ENCODE measurements around the gene PRKCH.

Gene PRKCH

GRCh38 chr14:61321385-61322010 is at the start of gene PRKCH:
Gene PRKCH, plus strand, starts transcription at chr14:61321579. Its CDS starts 523 bp downstream, at chr14:61322102.
- Histone ChIP-seq H3K27ac (no peak within 1 kb of the TSS), H3K9ac (ENCODE audit: insufficient read length) (no peak within 1 kb of the TSS), H3K4me3 (peak within 1 kb of the TSS; percentile 78), H3K9me3 (ENCODE audit: low read depth, low read length) (no peaks in the 10 kb centered on the region), H3K36me3 (ENCODE audit: insufficient read depth, low read length) (no peaks in the 10 kb centered on the region)
- no peak for TF ChIP-seq FOXP2 (optimal IDR thresholded peaks at IDR 0.05; ENCODE audit: control extremely low read depth, extremely low read length, insufficient read depth)
- TF ChIP-seq EZH2 (IDR thresholded peaks at IDR 0.05), result no peak
- TF ChIP-seq POLR2AphosphoS5 (IDR thresholded peaks at IDR 0.05; ENCODE audit: borderline replicate concordance, low read depth, low read length), result no peak
- no peak for DNase-seq (ENCODE audit: low read depth, low spot score)

GRCh38 chr14:61277232-61277631 is 44.1 kb upstream of the PRKCH start:
- DNase-seq (ENCODE audit: low read depth, low spot score), result no peak
- no peak for TF ChIP-seq FOXP2 (optimal IDR thresholded peaks at IDR 0.05; ENCODE audit: control extremely low read depth, extremely low read length, insufficient read depth)
- TF ChIP-seq POLR2AphosphoS5 (IDR thresholded peaks at IDR 0.05; ENCODE audit: borderline replicate concordance, low read depth, low read length), result no peak
- TF ChIP-seq EZH2 (IDR thresholded peaks at IDR 0.05), result no peak
- no peaks in the 10 kb centered on the region for H3K9me3 ChIP-seq (ENCODE audit: low read depth, low read length)
- H3K36me3 ChIP-seq (ENCODE audit: insufficient read depth, low read length), result no peaks in the 10 kb centered on the region
- H3K4me3 ChIP-seq, result no peak overlapping the region
- no peak overlapping the region for H3K9ac ChIP-seq (ENCODE audit: insufficient read length)
- no peak overlapping the region for H3K27ac ChIP-seq

GRCh38 chr14:61277784-61278183 is 43.6 kb upstream of the PRKCH start:
- no peak overlapping the region for H3K9ac ChIP-seq (ENCODE audit: insufficient read length)

GRCh38 chr14:61279082-61279481 is 42.3 kb upstream of the PRKCH start:
- Histone ChIP-seq H3K9ac (ENCODE audit: insufficient read length) (no peak overlapping the region), H3K4me3 (no peak overlapping the region), H3K27ac (no peak overlapping the region), H3K36me3 (ENCODE audit: insufficient read depth, low read length) (no peaks in the 10 kb centered on the region), H3K9me3 (ENCODE audit: low read depth, low read length) (no peaks in the 10 kb centered on the region)
- no peak for TF ChIP-seq EZH2 (IDR thresholded peaks at IDR 0.05)
- TF ChIP-seq POLR2AphosphoS5 (IDR thresholded peaks at IDR 0.05; ENCODE audit: borderline replicate concordance, low read depth, low read length), result no peak
- no peak for TF ChIP-seq FOXP2 (optimal IDR thresholded peaks at IDR 0.05; ENCODE audit: control extremely low read depth, extremely low read length, insufficient read depth)
- no peak for DNase-seq (ENCODE audit: low read depth, low spot score)

More at GRCh38 chr14:61277784-61278183, 43.6 kb upstream of the PRKCH start:
- Histone ChIP-seq H3K27ac (no peak overlapping the region), H3K9me3 (ENCODE audit: low read depth, low read length) (no peaks in the 10 kb centered on the region), H3K36me3 (ENCODE audit: insufficient read depth, low read length) (no peaks in the 10 kb centered on the region), H3K4me3 (no peak overlapping the region)
- DNase-seq (ENCODE audit: low read depth, low spot score), result no peak
- TF ChIP-seq FOXP2 (optimal IDR thresholded peaks at IDR 0.05; ENCODE audit: control extremely low read depth, extremely low read length, insufficient read depth) (no peak), POLR2AphosphoS5 (IDR thresholded peaks at IDR 0.05; ENCODE audit: borderline replicate concordance, low read depth, low read length) (no peak)

- Histone ChIP-seq H3K9me3 (ENCODE audit: low read depth, low read length) (no peaks in the 10 kb centered on the region), H3K9ac (ENCODE audit: insufficient read length) (no peak overlapping the region), H3K27ac (no peak overlapping the region), H3K36me3 (ENCODE audit: insufficient read depth, low read length) (no peaks in the 10 kb centered on the region), H3K4me3 (no peak overlapping the region)
- TF ChIP-seq POLR2AphosphoS5 (IDR thresholded peaks at IDR 0.05; ENCODE audit: borderline replicate concordance, low read depth, low read length), result no peak
- no peak for TF ChIP-seq FOXP2 (optimal IDR thresholded peaks at IDR 0.05; ENCODE audit: control extremely low read depth, extremely low read length, insufficient read depth)
- no peak for TF ChIP-seq EZH2 (IDR thresholded peaks at IDR 0.05)
- DNase-seq (ENCODE audit: low read depth, low spot score), result no peak
These were observed 41.3 kb upstream of the PRKCH start for GRCh38 chr14:61280092-61280525.

GRCh38 chr14:61280526-61281185 is 40.7 kb upstream of the PRKCH start:
- no peak for TF ChIP-seq POLR2AphosphoS5 (IDR thresholded peaks at IDR 0.05; ENCODE audit: borderline replicate concordance, low read depth, low read length)
- TF ChIP-seq EZH2 (IDR thresholded peaks at IDR 0.05), result no peak
- no peak for TF ChIP-seq FOXP2 (optimal IDR thresholded peaks at IDR 0.05; ENCODE audit: control extremely low read depth, extremely low read length, insufficient read depth)
- Histone ChIP-seq H3K9me3 (ENCODE audit: low read depth, low read length) (no peaks in the 10 kb centered on the region), H3K9ac (ENCODE audit: insufficient read length) (no peak overlapping the region), H3K4me3 (no peak overlapping the region), H3K36me3 (ENCODE audit: insufficient read depth, low read length) (no peaks in the 10 kb centered on the region), H3K27ac (no peak overlapping the region)
- DNase-seq (ENCODE audit: low read depth, low spot score), result no peak

GRCh38 chr14:61281186-61281947 is 40.0 kb upstream of the PRKCH start, which contains the start of gene TMEM30B:
Gene TMEM30B, minus strand, starts transcription at chr14:61281338. Its CDS starts 191 bp downstream, at chr14:61281147.
- H3K4me3 ChIP-seq, result no peak within 1 kb of the TSS
- no peaks in the 10 kb centered on the region for H3K36me3 ChIP-seq (ENCODE audit: insufficient read depth, low read length)
- no peak for DNase-seq (ENCODE audit: low read depth, low spot score)
- no peak within 1 kb of the TSS for H3K27ac ChIP-seq
- H3K9me3 ChIP-seq (ENCODE audit: low read depth, low read length), result no peaks in the 10 kb centered on the region
- TF ChIP-seq EZH2 (IDR thresholded peaks at IDR 0.05) (no peak), FOXP2 (optimal IDR thresholded peaks at IDR 0.05; ENCODE audit: control extremely low read depth, extremely low read length, insufficient read depth) (no peak)
- no peak within 1 kb of the TSS for H3K9ac ChIP-seq (ENCODE audit: insufficient read length)

- Histone ChIP-seq H3K4me3 (no peak overlapping the region), H3K27ac (no peak overlapping the region), H3K9me3 (ENCODE audit: low read depth, low read length) (no peaks in the 10 kb centered on the region), H3K9ac (ENCODE audit: insufficient read length) (no peak overlapping the region), H3K36me3 (ENCODE audit: insufficient read depth, low read length) (no peaks in the 10 kb centered on the region)
- TF ChIP-seq EZH2 (IDR thresholded peaks at IDR 0.05), result no peak
- TF ChIP-seq POLR2AphosphoS5 (IDR thresholded peaks at IDR 0.05; ENCODE audit: borderline replicate concordance, low read depth, low read length), result no peak
- TF ChIP-seq FOXP2 (optimal IDR thresholded peaks at IDR 0.05; ENCODE audit: control extremely low read depth, extremely low read length, insufficient read depth), result no peak
- no peak for DNase-seq (ENCODE audit: low read depth, low spot score)
These were observed 39.5 kb upstream of the PRKCH start for GRCh38 chr14:61281948-61282275.

Measured in SK-N-MC (cell line).